Cardiac fibroblast (primary cell): ENCODE measurements around the gene COL18A1.
"Not testable (repeated sequence)": the region's sequence is repeated elsewhere in the genome, so short reads cannot be mapped to it uniquely, and the experiment has no call there.

ENCODE experiments used
- DNase-seq, 2 donors: peaks; one replicate each; pipeline versions ENCODE4 v3.0.0 to v3.0.0-alpha.2; 2010; ENCODE audit warnings: low read depth in 2 of 2
- H3K4me3 ChIP-seq, 2 donors: replicated peaks in 1 of 2; 1 replicate in 1 of 2; 2 replicates in 1 of 2; pipeline ENCODE4 v1.5.1; 2011; ENCODE audit warnings: low read depth in 2 of 2, low read length in 2 of 2, mild to moderate bottlenecking in 2 of 2, moderate library complexity in 1 of 2
- CTCF ChIP-seq: IDR thresholded peaks from one replicate; pipeline ENCODE4 v1.5.1; 2011; ENCODE audit warnings: low read depth, mild to moderate bottlenecking, low read length, inconsistent platforms

COL18A1 gene

GRCh38 chr21:45439901-45440461 lies 35.0 kb downstream of the COL18A1 start:
- no peak for DNase-seq
- TF ChIP-seq CTCF = no peak
- no peak overlapping the region for H3K4me3 ChIP-seq

- no peak overlapping the region for H3K4me3 ChIP-seq
- no peak for DNase-seq
- no peak for TF ChIP-seq CTCF
These were observed 35.9 kb downstream of the COL18A1 start for GRCh38 chr21:45440736-45441350.

- no peak overlapping the region for H3K4me3 ChIP-seq
- TF ChIP-seq CTCF = no peak
- DNase-seq = no peak
These were observed 36.7 kb downstream of the COL18A1 start for GRCh38 chr21:45441431-45442255.

GRCh38 chr21:45442276-45442675 lies 37.3 kb downstream of the COL18A1 start:
- no peak for DNase-seq
- H3K4me3 ChIP-seq = no peak overlapping the region
- no peak for TF ChIP-seq CTCF

GRCh38 chr21:45442686-45443594 lies 38.0 kb downstream of the COL18A1 start:
- H3K4me3 ChIP-seq, DNase-seq: not testable (repeated sequence)

- no peak for DNase-seq
- no peak overlapping the region for H3K4me3 ChIP-seq
- peak; percentile 4 for TF ChIP-seq CTCF
These were observed 38.7 kb downstream of the COL18A1 start for GRCh38 chr21:45443595-45444181.
